GM19468 (cell line): ENCODE data around the gene ASGR1.

Experiments used
- ATAC-seq: cut with Tn5 transposase; IDR thresholded peaks from one replicate; pipeline ENCODE4 v1.9.1; 2021; ENCODE audit warnings: mild to moderate bottlenecking, moderate library complexity, moderate number of reproducible peaks; ENCODE audit not compliant: unreplicated experiment; ENCODE audit errors: extremely low read depth

ASGR1 gene

GRCh38 chr17:7179317-7180254, at the start of gene ASGR1:
ASGR1 (minus strand) TSS chr17:7179370; CDS start chr17:7178563, 807 bp downstream.
- no peak for ATAC-seq

- ATAC-seq = no peak
Measured at GRCh38 chr17:7228920-7229319, 49.8 kb upstream of the ASGR1 start.

DNA sequence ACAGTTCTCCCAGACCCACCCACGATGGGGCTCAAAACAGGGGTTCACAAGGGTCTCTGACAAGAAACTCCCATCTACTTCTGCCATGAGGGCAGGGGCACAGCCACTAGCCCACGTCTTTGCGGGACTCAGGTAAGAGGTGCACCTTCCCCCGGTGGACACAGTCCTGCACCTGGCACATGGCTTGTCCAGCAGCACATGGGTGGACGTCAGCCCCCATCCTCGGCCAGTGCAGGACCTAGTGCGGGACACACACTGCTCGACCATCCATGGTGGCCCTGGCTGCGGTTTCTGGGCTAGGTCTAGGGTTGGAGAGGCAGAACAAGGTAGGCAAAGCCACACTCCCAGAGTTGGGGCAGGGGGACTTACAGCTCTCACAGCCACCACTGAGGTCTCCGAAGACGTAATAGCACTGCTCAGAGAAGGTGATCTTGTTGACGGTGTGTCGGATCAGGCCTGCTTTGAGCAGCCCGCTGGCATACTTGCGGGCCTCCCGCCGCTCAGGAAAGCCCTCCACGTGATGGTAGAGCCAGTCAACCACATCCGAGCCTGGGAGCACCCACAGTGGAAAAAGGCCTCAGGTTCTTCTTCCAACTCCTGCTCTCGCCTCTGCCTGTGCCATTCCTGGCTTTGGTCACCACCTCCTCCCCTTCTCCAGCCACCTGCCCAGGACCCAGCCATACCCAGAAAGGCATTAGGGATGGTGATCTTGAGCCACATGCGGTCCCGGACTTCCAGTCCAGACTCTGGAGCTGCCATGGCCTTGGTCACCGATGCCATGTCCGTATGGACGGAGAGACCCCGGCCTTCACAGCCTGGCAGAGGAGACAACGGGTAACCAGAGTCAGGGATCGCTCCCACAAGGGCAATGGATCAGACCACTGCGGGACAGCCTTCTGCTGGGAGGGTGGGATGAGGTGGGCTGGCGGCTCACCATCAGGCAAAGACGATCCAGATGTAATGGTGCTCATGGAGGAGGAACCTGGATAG, 47.8 kb upstream of the ASGR1 start:
- no peak for ATAC-seq

- ATAC-seq = no peak
Measured at GRCh38 chr17:7225711-7226331, 46.7 kb upstream of the ASGR1 start.

- ATAC-seq = no peak
Measured at GRCh38 chr17:7224661-7225111, 45.5 kb upstream of the ASGR1 start.

GRCh38 chr17:7224110-7224509, 44.9 kb upstream of the ASGR1 start:
- no peak for ATAC-seq

- no peak for ATAC-seq
Measured at GRCh38 chr17:7223375-7223774, 44.2 kb upstream of the ASGR1 start.

GRCh38 chr17:7222972-7223292, 43.8 kb upstream of the ASGR1 start:
- no peak for ATAC-seq

DNA sequence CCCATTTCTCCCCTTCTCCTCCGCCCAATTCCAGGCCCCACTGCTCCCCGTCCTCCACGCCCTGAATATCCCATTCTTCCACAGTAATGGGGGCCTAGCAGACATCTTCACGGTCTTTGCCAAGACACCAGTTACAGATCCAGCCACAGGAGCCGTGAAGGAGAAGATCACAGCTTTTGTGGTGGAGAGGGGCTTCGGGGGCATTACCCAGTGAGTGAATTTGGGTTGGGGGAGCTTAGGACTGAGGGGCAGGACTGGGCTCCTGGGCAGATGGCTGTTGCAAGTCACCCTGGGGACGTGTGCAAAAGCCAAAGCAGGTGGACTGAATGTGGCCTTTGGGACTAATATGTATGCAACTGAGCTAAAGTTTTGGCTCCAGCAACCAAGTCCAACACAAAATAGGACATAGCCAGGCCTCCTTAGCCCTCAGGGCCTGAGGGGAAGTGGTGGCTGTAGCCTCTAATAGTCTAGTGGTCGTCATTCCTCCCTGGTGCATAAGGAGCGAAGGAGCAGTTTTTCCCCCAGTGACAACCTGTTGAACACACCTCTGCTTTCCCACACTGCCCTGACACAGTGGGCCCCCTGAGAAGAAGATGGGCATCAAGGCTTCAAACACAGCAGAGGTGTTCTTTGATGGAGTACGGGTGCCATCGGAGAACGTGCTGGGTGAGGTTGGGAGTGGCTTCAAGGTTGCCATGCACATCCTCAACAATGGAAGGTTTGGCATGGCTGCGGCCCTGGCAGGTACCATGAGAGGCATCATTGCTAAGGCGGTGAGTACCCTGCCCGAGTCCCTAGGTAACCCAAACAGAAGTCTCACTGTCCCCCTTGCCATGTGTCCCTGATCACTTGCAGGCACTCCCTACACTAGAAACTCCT, 43.2 kb upstream of the ASGR1 start:
- no peak for ATAC-seq

GRCh38 chr17:7221278-7222092, 42.3 kb upstream of the ASGR1 start:
- no peak for ATAC-seq

GRCh38 chr17:7220593-7221277, 41.6 kb upstream of the ASGR1 start:
- no peak for ATAC-seq

DNA sequence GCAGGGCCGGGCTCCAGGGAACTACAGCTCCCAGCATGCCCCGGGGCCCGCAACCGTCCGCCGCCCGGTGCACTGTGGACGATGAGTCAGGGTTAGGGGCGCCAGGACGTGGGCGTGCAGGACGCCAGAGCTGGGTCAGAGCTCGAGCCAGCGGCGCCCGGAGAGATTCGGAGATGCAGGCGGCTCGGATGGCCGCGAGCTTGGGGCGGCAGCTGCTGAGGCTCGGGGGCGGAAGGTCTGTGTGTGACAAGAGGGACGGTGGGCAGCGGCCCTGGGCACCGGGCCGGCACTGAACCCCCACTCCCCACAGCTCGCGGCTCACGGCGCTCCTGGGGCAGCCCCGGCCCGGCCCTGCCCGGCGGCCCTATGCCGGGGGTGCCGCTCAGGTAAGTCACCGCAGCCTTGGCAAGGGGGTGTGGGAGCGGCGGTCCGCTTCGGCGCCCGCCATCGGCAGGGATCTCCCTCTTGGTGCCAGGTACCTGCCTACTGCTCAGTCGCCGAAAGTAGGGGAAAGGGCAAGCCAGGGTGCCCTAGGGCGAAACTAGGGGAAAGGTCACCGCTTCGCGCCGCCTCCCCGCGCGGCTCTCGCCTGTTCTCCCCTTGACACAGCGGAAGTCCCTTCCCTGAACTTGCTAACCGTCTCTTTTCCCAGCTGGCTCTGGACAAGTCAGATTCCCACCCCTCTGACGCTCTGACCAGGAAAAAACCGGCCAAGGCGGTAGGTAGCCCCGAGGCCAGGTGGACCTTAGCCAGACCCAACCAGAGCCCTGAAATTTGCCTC, 40.8 kb upstream of the ASGR1 start, which contains the start of the genes ACADVL and DLG4:
TSS of gene ACADVL (plus strand) at position 127 of the 781 bp plus-strand sequence. CDS start at position 174, 47 bp downstream.
TSS of gene DLG4 (minus strand) at position 25 of the 781 bp plus-strand sequence.
- ATAC-seq = no peak

DNA sequence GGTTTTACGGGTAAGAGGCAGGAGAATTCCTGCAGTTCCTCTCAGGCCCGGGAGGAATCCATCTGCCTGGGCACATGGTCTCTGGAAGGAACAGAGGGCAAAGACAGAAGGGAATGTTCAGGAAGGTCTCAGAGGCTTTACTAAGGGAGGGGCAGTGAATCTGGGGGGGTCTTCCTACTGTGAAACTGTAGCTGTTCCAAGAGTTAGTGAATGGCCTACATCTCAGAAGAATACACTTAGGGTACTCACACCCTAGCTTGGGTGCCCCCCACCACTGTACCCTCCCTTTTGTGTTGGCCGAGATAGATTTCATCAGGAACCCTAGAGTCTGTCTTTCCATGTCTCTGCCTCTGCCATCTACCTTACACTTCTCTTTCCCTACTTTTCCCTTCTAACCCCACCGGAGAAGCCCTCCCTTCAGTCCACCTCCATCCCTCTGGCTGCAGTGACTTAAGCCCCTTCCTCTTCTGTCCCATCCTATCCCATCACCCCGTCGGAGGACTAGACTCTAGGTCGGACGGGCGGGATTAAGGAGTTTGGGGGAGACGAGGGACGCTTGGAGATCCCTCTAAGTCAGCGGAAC, 40.1 kb upstream of the ASGR1 start:
- no peak for ATAC-seq

GRCh38 chr17:7218758-7219157, 39.6 kb upstream of the ASGR1 start:
- ATAC-seq = no peak

DNA sequence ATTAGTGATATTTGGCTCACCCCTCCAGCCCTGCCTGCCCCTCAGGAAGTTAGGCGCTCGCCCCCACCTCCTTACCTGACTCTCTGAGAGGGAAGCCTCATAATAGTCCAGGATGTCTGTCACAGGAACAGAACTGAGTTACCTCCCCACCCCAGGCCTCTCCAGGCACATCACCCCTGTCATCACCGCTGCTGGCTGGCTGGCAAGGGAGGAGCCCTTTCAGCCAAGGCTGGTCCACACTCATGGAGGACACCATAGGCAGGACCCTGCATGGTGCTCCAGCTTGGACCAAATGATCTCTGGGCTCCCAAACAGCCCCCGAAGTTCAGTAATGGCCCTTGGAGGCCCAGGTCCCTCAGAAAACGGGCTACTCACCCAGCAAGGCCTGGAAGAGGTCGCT, 39.0 kb upstream of the ASGR1 start:
- no peak for ATAC-seq

GRCh38 chr17:7217113-7217987, 38.2 kb upstream of the ASGR1 start:
- no peak for ATAC-seq
